Gastroesophageal sphincter (tissue), 4 donors: ENCODE measurements around the gene KIDINS220. TPM values are rescaled to one million over a fixed set of nuclear protein-coding genes. Genes with fewer than 3 reads are reported as not detected.

Experiments used
- ATAC-seq: fragments of 150-250 bp; one replicate; pipeline ENCODE4 v1.9.1; 2016; ENCODE audit warnings: mild to moderate bottlenecking, moderate library complexity
- H3K27ac ChIP-seq, 4 donors: fragments of 200-600 bp; sonication (generic) in 3 of 4; 1 replicate in 3 of 4; 2 replicates in 1 of 4; pipeline ENCODE4 v1.5.1; 2016 to 2019
- H3K27me3 ChIP-seq: fragments of 200-600 bp; sonication (generic); one replicate; pipeline ENCODE4 v1.5.1; 2019
- H3K36me3 ChIP-seq, 2 donors: fragments of 200-600 bp; sonication (generic); one replicate each; pipeline ENCODE4 v1.5.1; 2019; ENCODE audit warnings: control low read depth in 1 of 2
- H3K4me1 ChIP-seq, 3 donors: fragments of 200-600 bp; sonication (generic); 1 replicate in 2 of 3; 2 replicates in 1 of 3; pipeline ENCODE4 v1.5.1; 2016 to 2019; ENCODE audit warnings: control low read depth in 2 of 3
- H3K4me3 ChIP-seq, 2 donors: fragments of 200-600 bp; sonication (generic); one replicate each; pipeline ENCODE4 v1.5.1; 2019; ENCODE audit warnings: mild to moderate bottlenecking in 1 of 2, moderate library complexity in 1 of 2
- H3K9me3 ChIP-seq, 3 donors: fragments of 200-600 bp; sonication (generic); one replicate each; pipeline ENCODE4 v1.5.1; 2017 to 2019; ENCODE audit warnings: control low read depth in 2 of 3
- CTCF ChIP-seq, 4 experiments: fragments of 200-600 bp in 2 of 4; fragments of 450-650 bp in 2 of 4; sonication (generic) in 1 of 4; IDR thresholded peaks; one replicate each; pipeline ENCODE4 v1.5.1; 2017 to 2019; ENCODE audit warnings: antibody characterized with exemption in 4 of 4, mild to moderate bottlenecking in 2 of 4, moderate library complexity in 2 of 4
- EP300 ChIP-seq: sonication (generic); formaldehyde crosslinking; IDR thresholded peaks from one replicate; pipeline ENCODE4 v1.6.1; 2017; ENCODE audit warnings: antibody characterized with exemption, mild to moderate bottlenecking
- POLR2A ChIP-seq, 2 donors: fragments of 450-650 bp; IDR thresholded peaks; one replicate each; pipeline ENCODE4 v1.6.1; 2017; ENCODE audit warnings: antibody characterized with exemption in 2 of 2, mild to moderate bottlenecking in 2 of 2, moderate library complexity in 1 of 2
- POLR2AphosphoS5 ChIP-seq: sonication (generic); formaldehyde crosslinking; IDR thresholded peaks from one replicate; pipeline ENCODE4 v1.6.1; 2017; ENCODE audit warnings: antibody characterized with exemption
- WGBS, 2 donors: methylation state at CpG; one replicate each; pipeline ENCODE4 v1.1.5; 2018; ENCODE audit warnings: low coverage in 1 of 2; 5-methylcytosine and 5-hydroxymethylcytosine counted together
- total RNA-seq, 4 donors: library from RNA; depleted of rRNA; stranded (reverse); fragments of >200 nt; gene quantifications; one replicate each; pipeline ENCODE4 v1.1.0, GENCODE V29; 2016

Gene KIDINS220
- total RNA-seq = 100 to 1,000 TPM in 2 of 4 donors, 10 to 100 TPM in 2; 73.3 to 122 (median 88.9) TPM

- H3K4me3 ChIP-seq = peak within 1 kb of the TSS; percentile 50 to 86
- H3K4me1 ChIP-seq = peaks cover under 1 to 52% (median 4%) of the 10 kb centered on the region in 3 donors
- no peaks in the 10 kb centered on the region for H3K36me3 ChIP-seq
- peak; percentile 92 for ATAC-seq
- no peaks in the 10 kb centered on the region for H3K9me3 ChIP-seq
- H3K27ac ChIP-seq = peak within 1 kb of the TSS; percentile 12 to 88 (median 86)
- TF ChIP-seq POLR2A (IDR thresholded peaks at IDR 0.05) (peak; percentile 69 to 71), CTCF (IDR thresholded peaks at IDR 0.05) (no peak), EP300 (no peak), POLR2AphosphoS5 (peak; percentile 88)
- 0% methylated on average over 5 to 6 of the region's 67 CpGs for WGBS, 2 donors
- no peaks in the 10 kb centered on the region for H3K27me3 ChIP-seq
Measured at GRCh38 chr2:8836971-8837794, at the start of gene KIDINS220. Gene KIDINS220, minus strand, starts transcription at chr2:8837613. Its CDS starts 10,520 bp downstream, at chr2:8827093.

GRCh38 chr2:8886876-8887275 lies 49.5 kb upstream of the KIDINS220 start:
- Histone ChIP-seq H3K27me3 (no peaks in the 10 kb centered on the region), H3K9me3 (no peaks in the 10 kb centered on the region), H3K27ac (no peak overlapping the region), H3K4me3 (no peak overlapping the region), H3K36me3 (no peaks in the 10 kb centered on the region), H3K4me1 (no peaks in the 10 kb centered on the region)
- no peak for ATAC-seq
- TF ChIP-seq EP300 (no peak), POLR2A (IDR thresholded peaks at IDR 0.05) (no peak)
- 53 to 70% methylated on average over 2 of the region's 2 CpGs for WGBS, 2 donors

GRCh38 chr2:8886202-8886518 lies 48.7 kb upstream of the KIDINS220 start:
- Histone ChIP-seq H3K27ac (no peak overlapping the region), H3K27me3 (no peaks in the 10 kb centered on the region), H3K9me3 (no peaks in the 10 kb centered on the region), H3K4me3 (no peak overlapping the region), H3K4me1 (no peaks in the 10 kb centered on the region), H3K36me3 (peaks cover 0 to 2% of the 10 kb centered on the region in 2 donors)
- no peak for ATAC-seq
- TF ChIP-seq EP300 (no peak), POLR2A (IDR thresholded peaks at IDR 0.05) (no peak)
- WGBS, 2 donors = 100% methylated on average over 1 of the region's 1 CpG; no CpG with 5 or more reads in 1 of the 2 donors

DNA sequence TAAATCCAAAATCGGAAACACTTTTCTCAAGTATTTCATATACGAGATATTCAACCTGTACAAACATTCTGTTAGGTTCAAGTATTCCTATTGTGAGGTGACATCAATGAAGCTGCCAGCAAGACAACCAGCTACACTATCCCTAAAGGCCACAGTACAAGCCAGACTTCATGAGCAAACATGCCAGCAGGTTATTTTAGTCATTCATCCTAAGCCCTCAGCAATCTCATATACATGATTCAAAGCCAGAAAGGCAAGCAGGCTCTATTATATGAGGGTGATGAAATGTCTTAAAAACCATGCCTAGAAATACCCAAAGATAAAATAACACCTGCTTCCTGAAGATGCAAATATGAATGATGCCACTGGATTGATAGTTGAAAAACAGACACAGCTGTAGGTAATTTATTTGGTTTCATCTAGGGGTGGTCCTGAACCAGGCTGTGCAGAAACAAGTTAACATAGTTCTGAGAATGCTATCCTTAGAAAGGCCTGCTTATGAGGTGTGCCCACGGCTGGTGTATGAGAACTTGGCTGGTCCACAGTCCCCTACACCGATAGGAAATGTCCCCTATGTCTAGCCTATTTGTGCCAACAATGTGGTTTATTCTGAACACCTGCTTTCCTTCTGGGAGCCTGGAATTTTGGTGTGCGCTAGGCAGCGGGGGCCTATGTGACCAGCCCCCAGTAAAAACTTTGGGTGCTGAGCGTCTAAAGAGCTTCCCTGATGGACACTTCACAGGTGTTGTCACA lies 48.2 kb upstream of the KIDINS220 start:
- TF ChIP-seq CTCF (IDR thresholded peaks at IDR 0.05) (no peak), POLR2A (IDR thresholded peaks at IDR 0.05) (no peak), EP300 (no peak), POLR2AphosphoS5 (no peak)
- Histone ChIP-seq H3K4me1 (no peaks in the 10 kb centered on the region), H3K27me3 (no peaks in the 10 kb centered on the region), H3K4me3 (no peak overlapping the region), H3K36me3 (peaks cover 0 to 7% of the 10 kb centered on the region in 2 donors), H3K9me3 (no peaks in the 10 kb centered on the region), H3K27ac (no peak overlapping the region)
- ATAC-seq = no peak
- 94 to 98% methylated on average over 3 to 7 of the region's 7 CpGs for WGBS, 2 donors

- Histone ChIP-seq H3K36me3 (peaks cover 0 to 15% of the 10 kb centered on the region in 2 donors), H3K27me3 (no peaks in the 10 kb centered on the region), H3K9me3 (no peaks in the 10 kb centered on the region), H3K27ac (no peak overlapping the region), H3K4me1 (no peaks in the 10 kb centered on the region), H3K4me3 (no peak overlapping the region)
- WGBS, 2 donors = 87 to 98% methylated on average over 3 to 4 of the region's 4 CpGs
- ATAC-seq = no peak
- TF ChIP-seq POLR2AphosphoS5 (no peak), EP300 (no peak), POLR2A (IDR thresholded peaks at IDR 0.05) (no peak), CTCF (IDR thresholded peaks at IDR 0.05) (no peak)
Measured at GRCh38 chr2:8884812-8885211, 47.4 kb upstream of the KIDINS220 start.
